Activated naive CD8-positive, alpha-beta T cell treated with anti-CD3 and anti-CD28 coated beads, Interleukin-2, amount 10 ng/mL, durations not matched to agents 7 days and 5 days (primary cell): ENCODE results near the gene ARL14EPL. TPM values are rescaled to one million over a fixed set of nuclear protein-coding genes. Genes with fewer than 3 reads are reported as not detected.

Experiments used
- ATAC-seq: fragments of 150-1000 bp; cut with Tn5 transposase; one replicate; pipeline ENCODE4 v1.10.0; 2021; ENCODE audit warnings: low read depth, moderate library complexity
- POLR2A ChIA-PET: fragments of 350-600 bp; sonication (Branson Sonifier 250); formaldehyde crosslinking; loops from one replicate; lab custom pipeline; 2021; ENCODE audit warnings: antibody characterized with exemption; lab: Charles Lee
- DNase-seq: peaks from one replicate; pipeline ENCODE4 v3.0.0; 2021
- H3K27ac Mint-ChIP-seq: one replicate; pipeline ENCODE4 v1.8.0; 2022; ENCODE audit warnings: mild to moderate bottlenecking, mixed read lengths
- H3K27me3 Mint-ChIP-seq: one replicate; pipeline ENCODE4 v1.8.0; 2022; ENCODE audit warnings: mild to moderate bottlenecking, moderate library complexity, mixed read lengths
- H3K36me3 Mint-ChIP-seq: one replicate; pipeline ENCODE4 v1.8.0; 2021; ENCODE audit warnings: mild to moderate bottlenecking, mixed read lengths
- H3K4me1 Mint-ChIP-seq: one replicate; pipeline ENCODE4 v1.8.0; 2021; ENCODE audit warnings: mixed read lengths
- H3K4me3 Mint-ChIP-seq: one replicate; pipeline ENCODE4 v1.8.0; 2022; ENCODE audit warnings: mild to moderate bottlenecking, moderate library complexity, mixed read lengths
- H3K9me3 Mint-ChIP-seq: one replicate; pipeline ENCODE4 v1.8.0; 2021; ENCODE audit warnings: mixed read lengths
- total RNA-seq, 2 experiments: library from RNA; stranded (reverse); gene quantifications; one replicate each; pipeline ENCODE4 v1.2.3, GENCODE V29; 2021

Gene ARL14EPL
- total RNA-seq, 2 experiments from 2014 or later: not detected

DNA sequence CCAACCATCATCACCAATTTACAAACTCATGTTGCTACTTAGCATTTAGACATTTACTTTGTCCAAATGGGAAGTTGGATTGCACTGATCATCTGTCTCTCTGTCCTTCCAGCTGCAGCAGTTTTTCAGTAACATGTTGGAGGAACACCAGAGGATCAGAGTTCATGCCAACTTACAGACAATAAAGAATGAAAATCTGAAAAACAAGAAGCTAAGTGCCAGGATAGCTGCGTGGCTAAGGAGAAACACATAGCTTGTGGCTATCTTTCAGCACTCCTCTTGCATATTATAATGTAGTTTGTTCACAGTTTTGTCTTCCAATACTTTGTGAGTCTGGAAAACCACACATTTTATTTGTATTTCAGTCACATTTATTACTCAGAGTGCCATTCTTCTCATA is 6.4 kb upstream of the ARL14EPL start:
- H3K36me3 Mint-ChIP-seq: no peaks in the 10 kb centered on the region
- H3K4me3 Mint-ChIP-seq: no peak overlapping the region
- DNase-seq (no peak), ATAC-seq (no peak)
- no peaks in the 10 kb centered on the region for H3K9me3 Mint-ChIP-seq
- H3K27me3 Mint-ChIP-seq: peaks cover 18% of the 10 kb centered on the region
- H3K4me1 Mint-ChIP-seq: no peaks in the 10 kb centered on the region
- POLR2A ChIA-PET: no interaction called here
- no peak overlapping the region for H3K27ac Mint-ChIP-seq

DNA sequence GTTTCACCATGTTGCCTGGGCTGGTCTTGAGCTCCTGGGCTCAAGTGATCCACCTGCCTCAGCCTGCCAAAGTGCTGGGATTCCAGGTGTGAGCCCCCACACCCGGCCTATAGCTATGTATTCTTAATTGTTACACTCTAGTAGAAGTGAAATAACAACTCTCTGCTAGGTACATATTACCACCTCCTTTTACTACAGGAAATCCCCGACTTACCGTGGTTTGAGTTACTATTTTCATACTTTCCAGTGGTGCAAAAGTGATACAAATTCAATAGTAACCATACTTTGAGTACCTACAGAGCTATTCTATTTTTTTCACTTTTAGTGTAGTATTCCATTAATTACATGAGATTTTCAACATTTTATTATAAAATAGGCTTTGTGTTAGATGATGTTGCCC is 719 bp downstream of the ARL14EPL start:
- no peak overlapping the region for H3K27ac Mint-ChIP-seq
- H3K36me3 Mint-ChIP-seq: no peaks in the 10 kb centered on the region
- no peaks in the 10 kb centered on the region for H3K27me3 Mint-ChIP-seq
- peaks cover 6% of the 10 kb centered on the region for H3K4me1 Mint-ChIP-seq
- no peak overlapping the region for H3K4me3 Mint-ChIP-seq
- POLR2A ChIA-PET: no interaction called here
- H3K9me3 Mint-ChIP-seq: no peaks in the 10 kb centered on the region
- no peak for DNase-seq
- no peak for ATAC-seq

- Mint-ChIP-seq H3K27me3 (peaks cover 13% of the 10 kb centered on the region), H3K9me3 (no peaks in the 10 kb centered on the region)
Observed at GRCh38 chr5:116035123-116035522, 2.9 kb downstream of the ARL14EPL start.

GRCh38 chr5:116037236-116037822 is 5.1 kb downstream of the ARL14EPL start:
- DNase-seq (no peak), ATAC-seq (no peak)
- POLR2A ChIA-PET: no interaction called here
- Mint-ChIP-seq H3K27me3 (peaks cover 15% of the 10 kb centered on the region), H3K27ac (no peak overlapping the region), H3K4me3 (no peak overlapping the region), H3K9me3 (no peaks in the 10 kb centered on the region), H3K4me1 (peaks cover 9% of the 10 kb centered on the region), H3K36me3 (no peaks in the 10 kb centered on the region)

More at GRCh38 chr5:116035123-116035522, 2.9 kb downstream of the ARL14EPL start:
- peaks cover 13% of the 10 kb centered on the region for H3K4me1 Mint-ChIP-seq
- H3K36me3 Mint-ChIP-seq: no peaks in the 10 kb centered on the region
- no peak for DNase-seq
- no peak overlapping the region for H3K27ac Mint-ChIP-seq
- no peak for ATAC-seq
- no peak overlapping the region for H3K4me3 Mint-ChIP-seq
- POLR2A ChIA-PET: no interaction called here

DNA sequence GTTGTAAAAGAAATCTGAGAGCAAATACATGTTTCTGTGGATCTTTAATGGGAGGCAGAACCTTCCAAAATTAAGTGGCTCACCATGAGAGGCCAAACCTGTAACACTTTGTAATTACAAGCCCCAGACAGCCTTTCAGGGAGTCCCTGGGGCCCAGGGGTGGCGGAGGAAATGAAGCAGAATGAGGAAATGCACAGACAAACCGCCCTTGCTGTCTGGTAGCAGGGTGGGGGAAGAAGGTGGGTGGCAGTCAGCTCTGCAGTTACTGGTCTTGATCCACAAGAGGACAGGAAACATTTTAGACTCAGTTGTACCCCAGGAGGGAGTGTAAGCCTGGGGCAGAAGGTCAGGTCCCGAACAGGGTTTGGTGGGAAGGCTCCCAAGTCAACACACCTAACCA is 6.5 kb downstream of the ARL14EPL start:
- Mint-ChIP-seq H3K4me3 (no peak overlapping the region), H3K4me1 (peaks cover 9% of the 10 kb centered on the region), H3K27me3 (peaks cover 18% of the 10 kb centered on the region), H3K36me3 (no peaks in the 10 kb centered on the region), H3K27ac (no peak overlapping the region), H3K9me3 (no peaks in the 10 kb centered on the region)
- POLR2A ChIA-PET: no interaction called here
- DNase-seq: no peak
- ATAC-seq: peak; percentile 22

DNA sequence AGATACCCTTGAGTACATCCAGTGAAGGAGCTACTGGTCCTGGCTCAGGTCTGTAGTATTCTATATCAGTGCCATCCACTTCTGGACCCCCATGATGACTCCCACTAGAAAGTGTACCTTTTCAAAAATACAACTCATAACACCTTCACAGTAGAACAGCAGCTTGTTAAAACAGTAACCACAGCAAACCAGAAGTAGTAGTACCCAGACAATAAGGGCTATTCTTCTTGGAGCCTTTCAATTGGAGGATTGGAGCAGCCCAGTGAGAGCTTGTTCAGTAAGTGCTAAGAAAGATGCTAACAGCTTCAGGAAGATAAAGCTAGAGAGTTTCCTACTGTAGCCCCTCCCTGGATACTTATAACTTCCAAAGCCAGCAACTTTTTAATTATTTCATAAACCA is 10.1 kb downstream of the ARL14EPL start:
- POLR2A ChIA-PET: no interaction called here
- ATAC-seq (no peak), DNase-seq (no peak)
- Mint-ChIP-seq H3K27me3 (peaks cover 20% of the 10 kb centered on the region), H3K27ac (no peak overlapping the region), H3K4me1 (peaks cover 7% of the 10 kb centered on the region), H3K36me3 (no peaks in the 10 kb centered on the region), H3K4me3 (no peak overlapping the region), H3K9me3 (no peaks in the 10 kb centered on the region)

GRCh38 chr5:116044073-116044472 is 11.8 kb downstream of the ARL14EPL start:
- H3K36me3 Mint-ChIP-seq: no peaks in the 10 kb centered on the region
- POLR2A ChIA-PET: no interaction called here
- H3K27ac Mint-ChIP-seq: no peak overlapping the region
- DNase-seq: no peak
- H3K9me3 Mint-ChIP-seq: no peaks in the 10 kb centered on the region
- H3K4me1 Mint-ChIP-seq: peaks cover 2% of the 10 kb centered on the region
- no peak overlapping the region for H3K4me3 Mint-ChIP-seq
- no peak for ATAC-seq
- H3K27me3 Mint-ChIP-seq: peaks cover 25% of the 10 kb centered on the region

- Mint-ChIP-seq H3K27me3 (peaks cover 17% of the 10 kb centered on the region), H3K36me3 (no peaks in the 10 kb centered on the region), H3K9me3 (no peaks in the 10 kb centered on the region), H3K27ac (no peak overlapping the region), H3K4me1 (no peaks in the 10 kb centered on the region), H3K4me3 (no peak overlapping the region)
- POLR2A ChIA-PET: no interaction called here
- DNase-seq (no peak), ATAC-seq (no peak)
Observed at GRCh38 chr5:116045821-116046220, 13.5 kb downstream of the ARL14EPL start.

DNA sequence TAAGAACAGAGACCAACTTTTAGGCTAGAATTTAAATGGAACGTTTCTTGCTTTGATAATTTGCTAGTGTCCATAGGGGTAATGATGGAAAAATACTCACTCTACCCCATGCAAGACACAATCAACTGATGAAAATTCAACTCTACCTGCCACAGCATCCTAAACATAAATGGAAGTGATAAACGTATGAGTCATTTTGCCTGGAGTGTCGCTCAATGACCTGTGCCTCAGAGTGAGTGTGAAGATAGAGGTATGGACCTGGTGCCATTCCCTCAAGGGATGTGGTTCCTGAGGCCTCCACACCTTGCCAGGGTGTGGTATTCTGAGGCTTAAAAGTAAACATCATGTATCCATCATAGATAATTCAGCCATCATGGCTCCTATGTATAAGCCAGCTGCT is 14.0 kb downstream of the ARL14EPL start:
- Mint-ChIP-seq H3K27ac (no peak overlapping the region), H3K4me1 (no peaks in the 10 kb centered on the region), H3K36me3 (no peaks in the 10 kb centered on the region), H3K4me3 (no peak overlapping the region), H3K27me3 (peaks cover 19% of the 10 kb centered on the region), H3K9me3 (no peaks in the 10 kb centered on the region)
- ATAC-seq (no peak), DNase-seq (no peak)
- POLR2A ChIA-PET: no interaction called here

GRCh38 chr5:116046823-116047222 is 14.6 kb downstream of the ARL14EPL start:
- POLR2A ChIA-PET: no interaction called here
- ATAC-seq (no peak), DNase-seq (no peak)
- no peak overlapping the region for H3K27ac Mint-ChIP-seq
- no peaks in the 10 kb centered on the region for H3K36me3 Mint-ChIP-seq
- no peaks in the 10 kb centered on the region for H3K4me1 Mint-ChIP-seq
- peaks cover 20% of the 10 kb centered on the region for H3K27me3 Mint-ChIP-seq
- H3K4me3 Mint-ChIP-seq: no peak overlapping the region
- H3K9me3 Mint-ChIP-seq: no peaks in the 10 kb centered on the region

DNA sequence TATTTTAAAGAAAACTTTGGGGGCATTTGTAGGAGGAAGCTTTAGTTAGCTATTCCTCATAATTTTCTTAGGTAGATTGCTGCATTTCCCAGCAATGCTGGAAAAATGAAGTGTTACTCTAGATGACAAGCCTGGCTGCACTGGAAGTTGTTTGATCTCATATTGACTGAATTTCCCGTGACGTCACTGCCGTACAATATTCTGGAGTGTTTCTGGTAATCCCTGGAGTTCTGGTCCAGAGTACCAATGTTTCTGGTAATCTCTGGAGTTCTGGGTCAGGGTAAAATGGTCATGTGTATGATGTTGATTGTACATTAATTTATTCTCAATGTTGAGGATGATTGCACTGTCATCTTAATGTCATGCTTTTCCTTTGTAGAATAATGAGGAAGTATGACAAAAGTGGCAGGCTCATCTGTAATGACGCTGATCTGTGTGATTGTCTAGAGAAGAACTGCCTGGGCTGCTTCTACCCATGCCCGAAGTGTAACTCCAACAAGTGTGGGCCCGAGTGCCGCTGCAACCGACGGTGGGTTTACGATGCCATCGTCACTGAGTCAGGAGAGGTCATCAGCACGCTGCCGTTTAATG is 26.2 kb downstream of the ARL14EPL start:
- H3K4me1 Mint-ChIP-seq: no peaks in the 10 kb centered on the region
- no peak for ATAC-seq

GRCh38 chr5:116062352-116062751 is 30.1 kb downstream of the ARL14EPL start:
- no peak overlapping the region for H3K27ac Mint-ChIP-seq
- peaks cover 2% of the 10 kb centered on the region for H3K4me1 Mint-ChIP-seq
- POLR2A ChIA-PET: no interaction called here
- H3K9me3 Mint-ChIP-seq: no peaks in the 10 kb centered on the region
- DNase-seq (no peak), ATAC-seq (no peak)
- peaks cover 40% of the 10 kb centered on the region for H3K27me3 Mint-ChIP-seq
- H3K4me3 Mint-ChIP-seq: no peak overlapping the region
- H3K36me3 Mint-ChIP-seq: no peaks in the 10 kb centered on the region

More for the DNA sequence above, 26.2 kb downstream of the ARL14EPL start:
- Mint-ChIP-seq H3K4me3 (no peak overlapping the region), H3K9me3 (no peaks in the 10 kb centered on the region), H3K27me3 (peaks cover 31% of the 10 kb centered on the region), H3K36me3 (no peaks in the 10 kb centered on the region), H3K27ac (no peak overlapping the region)
- no peak for DNase-seq
- POLR2A ChIA-PET: no interaction called here

GRCh38 chr5:116063950-116064349 is 31.7 kb downstream of the ARL14EPL start:
- no peak overlapping the region for H3K4me3 Mint-ChIP-seq
- ATAC-seq: no peak
- no peak overlapping the region for H3K27ac Mint-ChIP-seq
- H3K9me3 Mint-ChIP-seq: no peaks in the 10 kb centered on the region
- H3K27me3 Mint-ChIP-seq: peaks cover 37% of the 10 kb centered on the region
- no peak for DNase-seq
- POLR2A ChIA-PET: no interaction called here
- H3K4me1 Mint-ChIP-seq: peaks cover 2% of the 10 kb centered on the region
- no peaks in the 10 kb centered on the region for H3K36me3 Mint-ChIP-seq

DNA sequence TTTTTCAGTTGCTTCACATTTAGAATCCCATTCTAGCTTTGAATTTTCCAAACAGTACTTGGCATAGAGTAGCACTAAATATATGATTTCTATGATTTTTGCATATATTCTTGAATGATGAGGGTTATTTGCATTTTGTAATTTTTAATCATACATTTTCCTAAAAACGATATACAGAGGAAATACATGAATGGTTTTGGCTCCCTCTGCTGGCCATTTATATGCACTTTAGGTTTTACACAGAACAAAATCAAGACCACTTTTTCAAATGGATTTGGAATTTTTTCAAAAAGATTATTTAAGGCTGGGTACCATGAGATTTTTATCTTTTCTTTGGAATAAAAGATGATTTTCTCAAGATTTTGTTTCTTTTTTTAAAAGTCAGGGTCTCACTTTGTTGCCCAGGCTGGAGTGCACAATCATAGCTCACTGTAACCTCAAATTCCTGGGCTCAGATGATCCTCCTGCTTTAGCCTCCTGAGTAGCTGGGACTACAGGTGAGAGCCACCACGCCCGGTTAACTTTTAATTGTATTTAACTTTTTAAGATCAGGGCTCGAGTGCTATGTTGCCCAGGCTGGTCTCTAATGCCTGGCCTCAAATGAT is 35.9 kb downstream of the ARL14EPL start:
- POLR2A ChIA-PET: no interaction called here

More for the DNA sequence above, 35.9 kb downstream of the ARL14EPL start:
- Mint-ChIP-seq H3K27me3 (peaks cover 34% of the 10 kb centered on the region), H3K4me1 (peaks cover 2% of the 10 kb centered on the region), H3K36me3 (no peaks in the 10 kb centered on the region), H3K9me3 (no peaks in the 10 kb centered on the region), H3K27ac (no peak overlapping the region), H3K4me3 (no peak overlapping the region)
- DNase-seq (no peak), ATAC-seq (no peak)
